Mesodermal cell (in vitro differentiated cells): ENCODE results near the gene ZFYVE21.

Experiments used
- H3K27ac ChIP-seq: 2 replicates; pipeline ENCODE4 v1.7.0; 2013; ENCODE audit warnings: mild to moderate bottlenecking, low read depth, low read length, moderate library complexity; ENCODE audit not compliant: severe bottlenecking
- H3K36me3 ChIP-seq: 2 replicates; pipeline ENCODE4 v1.7.1; 2013; ENCODE audit warnings: mild to moderate bottlenecking, low read length, moderate library complexity; ENCODE audit not compliant: control insufficient read depth, insufficient read depth
- H3K4me1 ChIP-seq: one replicate; pipeline ENCODE4 v1.7.1; 2013; ENCODE audit warnings: mild to moderate bottlenecking, low read length; ENCODE audit not compliant: insufficient read depth, control insufficient read depth, poor library complexity, severe bottlenecking
- H3K4me3 ChIP-seq: 2 replicates; pipeline ENCODE4 v1.7.0; 2013; ENCODE audit warnings: low read length, control low read depth, mild to moderate bottlenecking; ENCODE audit not compliant: insufficient read depth, poor library complexity, severe bottlenecking; ENCODE audit errors: extremely low read depth
- H3K9me3 ChIP-seq: 2 replicates; pipeline ENCODE4 v1.7.1; 2013; ENCODE audit warnings: mild to moderate bottlenecking, low read length, moderate library complexity; ENCODE audit not compliant: control insufficient read depth
- WGBS, 2 experiments: methylation state at CpG; one replicate each; pipeline ENCODE4 v1.1.5; 2013; ENCODE audit warnings: missing lambda C conversion rate in 2 of 2; ENCODE audit not compliant: insufficient coverage in 2 of 2; 5-methylcytosine and 5-hydroxymethylcytosine counted together

The ZFYVE21 gene

GRCh38 chr14:103716899-103717411, 1.3 kb downstream of the ZFYVE21 start:
- Histone ChIP-seq H3K4me3 (peak overlapping the region; percentile 67), H3K36me3 (peaks cover 23% of the 10 kb centered on the region), H3K27ac (no peak overlapping the region), H3K9me3 (no peaks in the 10 kb centered on the region), H3K4me1 (peaks cover 14% of the 10 kb centered on the region)
- WGBS, 2 experiments: 73 to 74% methylated on average over 12 to 13 of the region's 17 CpGs

GRCh38 chr14:103718572-103718971, 3.0 kb downstream of the ZFYVE21 start:
- H3K27ac ChIP-seq: no peak overlapping the region
- H3K4me1 ChIP-seq: peaks cover 14% of the 10 kb centered on the region
- no peaks in the 10 kb centered on the region for H3K9me3 ChIP-seq
- H3K4me3 ChIP-seq: no peak overlapping the region
- peaks cover 22% of the 10 kb centered on the region for H3K36me3 ChIP-seq
- WGBS, 2 experiments: 85 to 87% methylated on average over 14 to 16 of the region's 16 CpGs

GRCh38 chr14:103719751-103720150, 4.1 kb downstream of the ZFYVE21 start:
- H3K4me3 ChIP-seq: no peak overlapping the region
- H3K36me3 ChIP-seq: peaks cover 17% of the 10 kb centered on the region

GRCh38 chr14:103721334-103722120, 5.9 kb downstream of the ZFYVE21 start:
- Histone ChIP-seq H3K9me3 (no peaks in the 10 kb centered on the region), H3K4me3 (no peak overlapping the region), H3K27ac (no peak overlapping the region), H3K4me1 (peaks cover 10% of the 10 kb centered on the region), H3K36me3 (peaks cover 29% of the 10 kb centered on the region)
- 88 to 92% methylated on average over 18 of the region's 26 CpGs for WGBS, 2 experiments

More at GRCh38 chr14:103719751-103720150, 4.1 kb downstream of the ZFYVE21 start:
- no peaks in the 10 kb centered on the region for H3K9me3 ChIP-seq
- 93 to 97% methylated on average over 6 of the region's 8 CpGs for WGBS, 2 experiments
- H3K27ac ChIP-seq: no peak overlapping the region
- peaks cover 10% of the 10 kb centered on the region for H3K4me1 ChIP-seq

GRCh38 chr14:103723748-103724081, 8.1 kb downstream of the ZFYVE21 start:
- Histone ChIP-seq H3K36me3 (peaks cover 31% of the 10 kb centered on the region), H3K9me3 (no peaks in the 10 kb centered on the region), H3K27ac (no peak overlapping the region), H3K4me3 (no peak overlapping the region), H3K4me1 (peaks cover under 1% of the 10 kb centered on the region)
- 97 to 100% methylated on average over 6 of the region's 7 CpGs for WGBS, 2 experiments

GRCh38 chr14:103724116-103724515, 8.5 kb downstream of the ZFYVE21 start:
- WGBS, 2 experiments: 94 to 95% methylated on average over 15 to 19 of the region's 20 CpGs
- Histone ChIP-seq H3K36me3 (peaks cover 35% of the 10 kb centered on the region), H3K27ac (no peak overlapping the region), H3K4me3 (no peak overlapping the region), H3K4me1 (no peaks in the 10 kb centered on the region), H3K9me3 (no peaks in the 10 kb centered on the region)

- H3K36me3 ChIP-seq: peaks cover 41% of the 10 kb centered on the region
- WGBS, 2 experiments: 97 to 98% methylated on average over 18 to 27 of the region's 29 CpGs
- H3K4me3 ChIP-seq: no peak overlapping the region
- no peaks in the 10 kb centered on the region for H3K4me1 ChIP-seq
- H3K27ac ChIP-seq: no peak overlapping the region
- no peaks in the 10 kb centered on the region for H3K9me3 ChIP-seq
Measured at GRCh38 chr14:103725001-103725682, 9.5 kb downstream of the ZFYVE21 start.

- Histone ChIP-seq H3K4me1 (no peaks in the 10 kb centered on the region), H3K9me3 (no peaks in the 10 kb centered on the region), H3K27ac (no peak overlapping the region), H3K36me3 (peaks cover 44% of the 10 kb centered on the region), H3K4me3 (no peak overlapping the region)
- 98% methylated on average over 12 to 16 of the region's 16 CpGs for WGBS, 2 experiments
Measured at GRCh38 chr14:103725739-103726395, 10.3 kb downstream of the ZFYVE21 start.

- Histone ChIP-seq H3K27ac (no peak overlapping the region), H3K36me3 (peaks cover 48% of the 10 kb centered on the region), H3K4me1 (no peaks in the 10 kb centered on the region), H3K4me3 (no peak overlapping the region), H3K9me3 (no peaks in the 10 kb centered on the region)
- WGBS, 2 experiments: 95 to 97% methylated on average over 18 of the region's 18 CpGs
Measured at GRCh38 chr14:103726474-103726873, 10.9 kb downstream of the ZFYVE21 start.

- Histone ChIP-seq H3K27ac (no peak overlapping the region), H3K4me3 (no peak overlapping the region), H3K36me3 (peaks cover 53% of the 10 kb centered on the region), H3K4me1 (no peaks in the 10 kb centered on the region), H3K9me3 (no peaks in the 10 kb centered on the region)
- 94% methylated on average over 36 to 46 of the region's 53 CpGs for WGBS, 2 experiments
Measured at GRCh38 chr14:103727313-103727980, 11.8 kb downstream of the ZFYVE21 start.
